GM18526 (cell line): ENCODE results near the gene SLC26A1.

ENCODE experiments used
- POLR2A ChIP-seq: IDR thresholded peaks from 3 replicates; pipeline ENCODE4 v1.6.1; 2011; ENCODE audit not compliant: insufficient read length; ENCODE audit errors: extremely low read depth

Gene SLC26A1

DNA sequence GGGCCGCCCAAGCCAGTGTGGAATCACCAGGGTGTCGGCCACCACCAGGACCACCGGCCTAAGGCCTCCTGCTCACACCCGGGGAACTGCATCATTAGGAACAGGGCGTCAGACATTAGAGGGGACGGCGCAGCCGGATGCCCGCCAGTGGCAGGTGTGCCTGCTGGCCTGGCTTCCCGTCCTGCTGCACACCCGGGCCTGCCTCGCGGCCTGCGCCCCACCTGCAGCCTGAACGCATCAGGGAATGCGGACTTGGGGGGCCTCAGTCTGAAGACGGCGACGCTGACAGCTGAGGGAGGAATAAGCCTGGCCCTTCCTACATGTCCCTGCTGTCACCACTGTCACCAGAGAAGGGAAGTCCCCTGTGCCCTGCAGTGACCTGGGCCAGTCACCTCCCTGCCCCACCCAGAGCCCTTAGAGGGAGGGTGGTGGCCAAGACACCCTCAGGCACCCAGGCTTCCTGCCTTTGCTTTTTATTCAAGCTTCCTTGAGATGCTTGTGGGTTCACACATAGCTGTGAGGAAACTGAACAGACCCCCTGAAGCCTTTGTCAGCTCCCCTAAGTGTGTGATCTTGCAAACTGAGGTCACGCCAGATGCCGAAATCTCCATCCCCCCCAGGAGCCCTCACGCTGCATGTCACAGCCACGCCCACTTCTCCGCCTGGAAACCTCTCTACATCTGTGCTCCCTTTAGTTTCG lies 23.0 kb downstream of the SLC26A1 start:
- no peak for TF ChIP-seq POLR2A

DNA sequence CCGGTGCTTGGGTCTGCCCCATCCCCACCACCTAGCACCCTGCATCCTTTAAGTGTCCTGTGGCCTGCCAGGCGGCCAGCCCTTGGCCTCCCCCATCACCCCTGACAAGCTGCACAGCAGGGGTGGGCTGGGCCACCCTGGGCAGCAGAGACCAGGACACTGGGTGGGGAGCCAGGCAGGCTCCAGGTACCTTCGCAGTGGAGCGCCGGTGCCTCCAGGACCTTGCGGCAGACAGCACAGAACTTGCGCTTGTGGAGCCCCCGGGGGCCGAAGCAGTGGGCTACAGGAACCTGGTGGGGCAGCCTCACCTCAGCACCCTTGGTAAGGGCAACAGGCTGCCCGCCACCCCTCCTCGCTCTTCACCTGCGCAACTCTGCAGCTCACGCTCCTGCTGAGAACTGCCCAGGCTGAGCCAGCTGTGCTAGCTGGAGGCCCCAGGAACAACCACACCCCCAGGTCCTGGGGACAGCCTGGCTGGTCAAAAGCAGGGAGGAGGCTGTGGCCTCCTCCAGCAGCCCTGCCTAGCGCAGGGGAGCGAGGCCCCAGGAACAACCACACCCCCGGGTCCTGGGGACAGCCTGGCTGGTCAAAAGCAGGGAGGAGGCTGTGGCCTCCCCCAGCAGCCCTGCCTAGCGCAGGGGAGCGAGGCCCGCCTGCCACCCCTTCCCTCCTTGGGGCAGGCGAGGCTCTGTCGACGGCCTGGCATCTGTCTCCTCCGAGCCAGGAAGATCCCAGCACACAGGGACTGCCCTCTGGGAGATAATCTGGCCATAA lies 24.4 kb downstream of the SLC26A1 start:
- no peak for TF ChIP-seq POLR2A

GRCh38 chr4:968221-968620 lies 25.0 kb downstream of the SLC26A1 start:
- no peak for TF ChIP-seq POLR2A

- no peak for TF ChIP-seq POLR2A
Observed at GRCh38 chr4:967113-968104, 25.8 kb downstream of the SLC26A1 start.

- no peak for TF ChIP-seq POLR2A
Observed at GRCh38 chr4:966266-967112, 26.7 kb downstream of the SLC26A1 start.

DNA sequence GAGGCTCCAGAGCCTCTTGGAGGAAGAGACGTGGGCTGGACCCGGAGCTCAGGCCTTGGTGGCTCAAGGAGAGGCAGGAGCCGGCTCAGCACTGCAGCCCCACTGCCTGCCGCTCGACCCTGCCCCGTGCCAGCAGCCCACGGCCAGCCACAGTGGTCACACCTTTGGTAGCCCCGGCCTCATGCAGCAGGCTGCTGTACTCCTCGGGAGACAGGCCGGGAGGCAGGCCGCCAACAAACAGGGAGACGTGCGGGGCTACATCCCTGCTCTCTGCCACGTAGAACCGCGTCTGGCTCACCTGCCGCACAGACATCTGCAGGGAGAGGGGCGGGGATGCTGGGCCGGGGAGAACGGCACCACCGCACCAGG lies 27.5 kb downstream of the SLC26A1 start:
- no peak for TF ChIP-seq POLR2A

DNA sequence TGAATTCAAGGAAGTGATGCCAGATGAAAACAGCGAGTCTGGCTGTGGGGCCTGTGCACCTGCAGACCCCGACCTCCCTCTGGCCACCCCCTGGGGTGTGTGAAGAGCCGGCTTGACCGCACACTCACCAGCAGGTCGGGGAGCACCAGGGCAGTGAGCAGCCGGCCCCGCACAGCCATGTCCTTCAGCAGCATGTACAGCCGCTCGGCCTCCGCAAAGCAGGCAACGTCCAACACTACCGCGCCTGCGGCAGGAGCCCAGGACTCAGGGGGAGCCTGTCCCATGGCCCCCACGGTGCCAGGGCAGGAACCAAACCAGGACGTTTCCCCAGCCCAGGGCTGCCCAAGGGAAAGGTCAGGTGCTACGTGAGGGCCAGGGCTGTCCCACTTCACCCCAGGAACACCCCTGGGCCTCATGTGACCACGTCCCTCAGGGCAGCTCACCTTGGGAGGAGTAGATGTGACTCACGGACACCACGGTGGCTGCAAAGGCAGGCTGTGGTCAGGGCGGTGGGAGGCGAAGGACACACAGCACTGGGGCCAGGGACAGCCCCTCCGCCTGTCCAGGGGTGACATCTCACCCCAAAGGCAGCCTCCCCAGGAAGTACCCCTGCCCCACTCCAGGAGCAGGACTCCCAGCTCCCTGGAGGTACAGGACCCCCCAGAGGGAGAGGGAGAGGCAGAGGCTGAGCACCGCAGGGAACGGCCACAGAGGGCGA lies 28.0 kb downstream of the SLC26A1 start:
- no peak for TF ChIP-seq POLR2A

DNA sequence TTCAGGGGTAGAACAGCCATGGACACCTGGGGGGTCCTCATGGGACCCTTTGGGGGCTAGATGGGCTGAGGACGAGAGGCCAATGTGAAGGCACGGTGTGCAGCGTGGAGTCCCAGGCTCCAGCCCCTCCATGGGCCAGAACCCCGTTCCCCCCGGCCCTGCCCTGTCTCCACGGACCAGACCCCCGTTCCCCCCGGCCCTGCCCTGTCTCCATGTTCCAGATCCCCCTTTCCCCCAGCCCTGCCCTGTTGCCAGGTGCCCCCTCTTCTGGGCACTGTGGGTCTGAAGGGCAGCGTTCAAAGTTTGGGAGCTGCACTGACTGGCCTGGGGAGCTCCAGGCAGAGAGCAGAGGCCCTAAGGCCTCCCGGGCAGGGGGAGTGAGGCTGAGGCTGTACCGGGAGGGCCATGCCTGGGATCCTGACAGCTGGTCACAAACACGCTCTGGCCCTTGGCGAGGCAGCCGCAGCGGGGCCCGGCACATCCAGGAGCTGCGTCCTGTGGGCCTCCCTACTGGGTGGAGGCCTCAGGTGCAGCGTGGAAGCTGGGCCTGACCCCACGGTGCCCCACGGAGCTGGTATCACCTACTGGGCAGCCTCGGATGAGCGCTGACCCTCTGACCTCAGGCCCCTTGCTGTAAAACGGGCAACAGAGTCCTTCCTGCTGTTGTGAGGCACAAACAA lies 28.7 kb downstream of the SLC26A1 start:
- no peak for TF ChIP-seq POLR2A

- TF ChIP-seq POLR2A: no peak
Observed at GRCh38 chr4:963276-964225, 29.7 kb downstream of the SLC26A1 start.

DNA sequence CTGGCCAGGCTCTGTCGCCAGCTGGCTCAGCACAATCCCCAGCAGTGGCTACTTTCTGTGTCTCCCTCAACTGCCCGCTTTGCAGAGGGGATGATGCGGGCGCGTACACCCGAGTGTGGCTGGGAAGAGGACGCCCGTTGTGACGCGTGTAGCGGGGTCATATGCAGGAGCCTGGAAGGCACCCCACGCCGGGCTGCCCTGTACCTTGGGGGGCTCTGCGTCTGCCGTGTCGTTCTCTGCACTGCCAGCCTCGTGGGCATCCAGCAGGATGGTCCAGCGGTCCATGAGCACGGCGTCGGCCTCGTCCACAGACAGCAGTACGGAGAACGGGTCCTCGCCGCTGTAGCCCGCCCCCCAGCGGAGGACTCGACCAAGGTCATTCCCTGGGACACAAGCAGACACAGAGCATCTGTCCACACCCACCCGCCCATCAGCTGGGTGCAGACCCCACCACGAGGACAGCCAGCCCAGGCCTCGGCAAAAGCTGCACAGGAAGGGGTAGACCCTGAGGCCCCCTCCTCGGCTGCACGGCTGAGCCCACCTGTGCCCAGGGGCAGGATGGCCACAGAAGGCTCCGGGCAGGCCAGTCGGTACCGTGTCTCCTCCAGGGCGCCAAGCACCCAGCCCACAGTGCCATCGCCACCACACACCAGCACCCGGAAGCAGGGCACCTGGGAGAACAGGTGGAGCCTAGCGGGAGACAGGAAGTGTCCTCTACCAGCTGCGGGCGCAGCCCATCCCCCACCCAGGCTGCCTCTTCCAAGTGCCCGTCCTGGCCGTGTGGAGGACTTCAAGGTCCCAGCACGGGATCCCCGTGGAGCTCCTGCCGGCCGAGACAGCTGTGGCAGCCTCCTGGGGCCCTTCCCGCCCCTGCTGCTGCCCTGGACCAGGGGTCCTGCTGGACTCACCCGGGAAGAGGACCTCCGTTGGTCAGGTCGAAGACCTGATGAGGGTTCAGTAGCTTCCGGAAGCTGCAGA lies 30.7 kb downstream of the SLC26A1 start:
- TF ChIP-seq POLR2A: no peak
